ACHN (cell line): Measurements from ENCODE around the gene ZER1.
A peak's percentile ranks its signal among the peaks of the same experiment; 100 is the strongest.
"Not testable (repeated sequence)": the region's sequence is repeated elsewhere in the genome, so short reads cannot be mapped to it uniquely, and the experiment has no call there.

Source experiments
- DNase-seq: peaks from one replicate; pipeline ENCODE4 v3.0.0-alpha.2; 2015
- in situ Hi-C: cut with HindIII; loops from 2 replicates; pipeline ENCODE4 v1.10.0; 2017; ENCODE audit warnings: low sequenced_read_pairs, low pct_ligation_motif_present, low pct_unique_long_range_greater_than_20kb

The ZER1 gene

DNA sequence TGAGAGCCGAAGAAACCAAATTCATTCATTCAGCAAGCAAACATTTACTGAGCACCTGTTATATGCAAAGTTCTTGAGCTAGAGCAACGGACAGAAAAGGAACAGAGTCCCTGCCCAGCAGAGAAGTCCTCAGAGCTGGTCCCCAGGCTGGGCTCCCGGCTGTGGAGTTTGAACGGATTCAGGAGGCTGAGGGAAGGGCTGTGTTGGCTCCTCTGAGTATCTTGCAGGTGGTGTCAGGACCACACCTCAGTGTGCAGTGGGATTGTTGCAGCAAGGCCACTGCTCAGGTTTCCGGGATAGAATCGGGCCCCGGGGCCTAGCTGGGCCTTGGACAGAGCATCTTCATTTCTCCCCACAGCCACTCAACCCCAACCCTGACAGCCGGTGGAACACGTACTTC, 20.4 kb upstream of the ZER1 start:
- in situ Hi-C loops = no loop called here
- DNase-seq = no peak

DNA sequence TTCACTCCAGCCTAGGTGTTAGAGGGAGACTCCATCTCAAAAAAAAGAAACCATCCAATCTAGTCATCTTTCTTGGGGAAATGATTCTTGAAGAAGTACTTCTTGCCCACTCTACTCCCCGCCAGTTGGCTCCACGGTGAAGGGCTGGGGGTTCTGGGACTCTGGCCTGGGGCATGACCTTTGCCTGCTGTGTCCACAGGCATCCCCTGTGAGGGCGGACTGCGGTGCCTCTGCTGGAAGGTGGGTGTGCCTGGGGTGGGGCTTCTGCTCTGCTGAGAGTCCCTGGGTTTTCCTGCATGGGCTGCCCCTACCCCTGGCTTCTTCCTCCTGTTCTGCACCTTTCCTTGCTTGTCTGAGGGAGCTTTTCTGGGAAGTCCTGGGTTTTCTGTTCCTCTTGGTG, 18.8 kb upstream of the ZER1 start:
- in situ Hi-C loops = no loop called here

DNA sequence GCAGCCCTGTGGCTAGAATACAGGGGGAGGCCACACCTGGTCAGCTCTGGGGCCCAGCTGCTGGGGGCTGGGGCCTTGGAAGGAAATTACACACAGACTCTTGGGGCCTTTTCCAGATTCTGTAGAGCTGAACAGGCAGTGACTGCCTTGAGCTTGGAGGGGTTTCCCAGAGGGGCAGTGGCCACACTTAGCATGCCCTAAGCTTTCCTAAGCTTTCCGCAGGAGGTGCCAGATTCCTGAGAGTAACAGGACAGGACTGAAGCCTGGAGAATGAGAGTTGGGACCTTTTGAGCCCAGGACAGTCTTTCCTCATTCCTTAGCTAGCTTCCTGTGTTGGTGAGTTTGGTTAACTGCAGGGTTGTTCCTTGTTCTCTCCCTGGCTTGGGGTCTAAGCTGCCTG, 16.7 kb upstream of the ZER1 start:
- DNase-seq = no peak
- in situ Hi-C loops = no loop called here

More for the DNA sequence above, 18.8 kb upstream of the ZER1 start:
- DNase-seq = no peak

- no peak for DNase-seq
- in situ Hi-C loops = no loop called here
Measured at GRCh38 chr9:128787659-128788058, 15.9 kb upstream of the ZER1 start.

GRCh38 chr9:128786681-128787601, 15.2 kb upstream of the ZER1 start, which contains the start of gene TBC1D13:
Gene TBC1D13, plus strand, starts transcription at chr9:128787253. Its CDS starts 101 bp downstream, at chr9:128787354.
- DNase-seq = peak; percentile 77
- in situ Hi-C loops = no loop called here

DNA sequence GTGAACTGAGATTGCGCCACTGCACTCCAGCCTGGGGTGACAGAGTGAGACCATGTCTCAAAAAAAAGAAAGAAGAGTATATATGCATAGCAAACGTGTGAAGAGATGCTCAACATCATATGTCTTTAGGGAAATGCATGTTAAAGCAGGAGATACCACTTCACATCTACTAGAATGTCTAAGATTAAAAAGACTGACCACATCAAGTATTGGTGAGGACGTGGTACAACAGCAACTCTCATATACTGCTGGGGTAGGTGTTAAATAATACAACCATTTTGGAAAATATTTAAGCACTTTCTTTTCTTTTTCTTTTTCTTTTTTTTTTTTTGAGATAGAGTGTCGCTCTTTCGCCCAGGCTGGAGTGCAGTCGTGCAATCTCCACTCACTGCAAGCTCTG, 13.7 kb upstream of the ZER1 start:
- DNase-seq = no peak
- in situ Hi-C loops = no loop called here

GRCh38 chr9:128782669-128783068, 10.9 kb upstream of the ZER1 start:
- DNase-seq = no peak
- in situ Hi-C loops = no loop called here

DNA sequence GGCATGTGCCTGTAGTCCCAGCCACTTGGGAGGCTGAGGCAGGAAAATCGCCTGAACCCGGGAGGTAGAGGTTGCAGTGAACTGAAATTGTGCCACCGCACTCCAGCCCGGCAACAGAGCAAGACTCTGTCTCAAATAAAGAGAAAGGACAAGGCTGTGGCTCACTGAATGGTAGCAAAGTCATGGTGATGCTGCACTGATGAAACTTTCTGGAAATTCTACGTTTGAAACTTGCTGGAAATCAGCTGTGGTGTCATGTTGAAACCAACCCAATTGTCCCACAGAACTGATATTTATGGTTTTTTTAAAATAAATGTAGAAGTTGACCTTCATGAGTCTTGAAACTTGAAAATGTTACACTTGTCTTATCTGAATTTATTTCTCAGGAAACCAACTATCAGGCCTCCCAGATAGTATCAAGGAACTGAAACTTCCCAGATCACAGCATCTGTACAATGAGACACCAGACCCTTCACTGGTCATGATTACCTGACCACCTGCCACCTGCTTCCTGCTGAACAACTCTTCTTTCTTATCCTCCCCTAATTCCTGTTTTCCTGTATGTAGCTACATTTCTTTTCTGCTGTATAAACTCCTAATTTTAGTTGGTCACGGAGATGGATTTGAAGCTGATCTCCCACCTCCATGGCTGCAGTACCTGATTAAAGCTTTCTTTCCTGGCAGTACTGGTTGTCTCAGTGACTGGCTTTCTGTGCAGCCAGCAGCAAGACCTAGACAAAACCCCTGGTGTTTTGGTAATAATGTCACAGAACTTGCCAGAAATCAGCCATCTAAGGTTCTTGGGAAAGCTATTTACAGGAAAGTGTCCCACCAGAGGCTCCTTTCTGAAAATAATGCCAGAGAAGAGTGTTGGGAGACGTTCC, 9.7 kb upstream of the ZER1 start:
- no peak for DNase-seq
- in situ Hi-C loops = no loop called here

DNA sequence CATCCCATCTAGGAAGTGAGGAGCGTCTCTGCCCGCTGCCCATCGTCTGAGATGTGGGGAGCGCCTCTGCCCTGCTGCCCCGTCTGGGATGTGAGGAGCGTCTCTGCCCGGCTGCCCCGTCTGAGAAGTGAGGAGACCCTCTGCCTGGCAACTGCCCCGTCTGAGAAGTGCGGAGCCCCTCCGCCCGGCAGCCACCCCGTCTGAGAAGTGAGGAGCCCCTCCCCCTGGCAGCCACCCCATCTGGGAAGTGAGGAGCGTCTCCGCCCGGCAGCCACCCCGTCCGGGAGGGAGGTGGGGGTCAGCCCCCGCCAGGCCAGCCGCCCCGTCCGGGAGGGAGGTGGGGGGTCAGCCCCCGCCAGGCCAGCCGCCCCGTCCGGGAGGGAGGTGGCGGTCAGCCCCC, 8.4 kb upstream of the ZER1 start:
- DNase-seq, in situ Hi-C loops: not testable (repeated sequence)

DNA sequence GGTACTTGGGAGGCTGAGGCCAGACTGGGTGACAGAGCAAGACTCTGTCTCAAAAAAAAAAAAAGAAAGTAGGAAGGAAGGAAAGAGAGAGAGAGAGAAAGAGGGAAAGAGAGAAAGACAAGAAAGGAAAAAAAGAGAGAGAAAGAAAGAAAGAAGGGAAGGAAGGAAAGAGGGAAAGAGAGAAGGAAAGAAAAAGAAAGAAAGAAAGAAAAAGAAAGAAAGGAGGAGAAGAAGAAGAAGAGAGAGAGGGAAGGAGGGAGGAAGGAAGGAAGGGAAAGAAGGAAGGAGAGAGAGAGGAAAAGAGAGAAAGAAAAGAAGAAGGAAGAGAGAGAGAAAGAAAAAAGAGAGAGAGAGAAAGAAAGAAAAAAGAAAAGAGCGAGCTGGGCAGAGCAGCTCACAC, 3.1 kb upstream of the ZER1 start:
- in situ Hi-C loops = no loop called here
- no peak for DNase-seq

- no peak for DNase-seq
- in situ Hi-C loops = no loop called here
Measured at GRCh38 chr9:128773049-128773448, 1.3 kb upstream of the ZER1 start.

DNA sequence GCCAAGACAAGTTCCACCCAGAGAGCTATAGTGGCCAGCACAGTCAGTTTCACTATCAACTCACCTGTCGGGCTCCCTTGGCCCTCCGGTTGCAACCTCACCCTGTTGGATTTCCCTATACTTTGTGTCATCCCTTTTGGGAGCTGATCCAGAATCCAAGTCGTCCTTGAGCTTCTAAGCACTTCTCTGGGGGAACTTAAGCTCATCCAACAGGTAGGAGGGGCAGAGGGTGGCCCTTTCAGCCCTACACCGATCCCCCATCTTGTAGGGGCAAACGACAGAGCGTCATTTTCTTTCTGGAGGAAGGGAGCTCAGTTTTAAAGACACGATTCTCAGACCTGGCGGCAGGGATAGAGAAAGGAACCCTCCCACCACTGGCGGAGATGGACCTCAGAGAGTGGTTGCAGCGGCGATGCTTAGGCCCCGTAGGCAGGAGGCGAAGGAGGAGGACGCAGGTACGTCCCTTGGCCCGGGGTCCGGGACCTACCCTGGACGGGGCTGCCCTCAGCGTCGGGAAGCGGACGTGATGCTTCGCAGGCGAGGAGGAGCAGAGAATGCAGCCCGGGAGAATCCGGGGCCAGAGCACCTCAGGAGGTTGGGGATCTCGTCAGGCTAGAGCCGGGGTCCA, 519 bp downstream of the ZER1 start:
- in situ Hi-C loops = no loop called here
- peak; percentile 17 for DNase-seq

DNA sequence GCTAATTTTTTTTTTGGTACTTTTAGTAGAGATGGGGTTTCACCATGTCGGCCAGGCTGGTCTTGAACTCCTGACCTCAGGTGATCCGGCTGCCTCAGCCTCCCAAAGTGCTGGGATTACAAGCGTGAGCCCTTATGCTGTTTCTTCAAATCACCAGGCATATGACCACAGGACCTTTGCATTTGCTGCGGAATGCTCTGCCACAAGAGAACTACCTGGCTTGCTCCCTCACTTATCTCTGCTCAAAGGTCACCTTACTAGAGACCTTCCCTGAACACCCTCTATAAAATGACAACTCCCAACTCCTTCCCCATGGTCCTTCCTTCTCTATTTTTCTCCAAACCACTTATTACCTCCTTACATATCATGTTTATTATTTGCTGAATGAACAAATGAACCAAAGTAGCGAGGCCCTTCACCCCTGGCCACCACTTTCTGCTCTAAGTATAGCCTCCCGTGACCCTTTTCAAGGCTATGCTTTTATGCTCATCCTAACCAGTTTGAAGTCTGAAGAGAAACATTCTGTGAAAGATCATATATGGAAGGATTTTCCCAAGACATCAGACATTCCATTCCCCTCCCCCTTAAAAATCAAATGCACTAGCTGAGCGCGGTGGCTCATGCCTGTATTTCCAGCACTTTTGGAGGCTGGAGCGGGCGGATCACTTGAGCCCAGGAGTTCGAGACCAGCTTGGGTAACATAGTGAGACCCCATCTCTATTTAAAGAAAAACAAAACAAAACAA, 1.3 kb downstream of the ZER1 start:
- in situ Hi-C loops = no loop called here
- no peak for DNase-seq

DNA sequence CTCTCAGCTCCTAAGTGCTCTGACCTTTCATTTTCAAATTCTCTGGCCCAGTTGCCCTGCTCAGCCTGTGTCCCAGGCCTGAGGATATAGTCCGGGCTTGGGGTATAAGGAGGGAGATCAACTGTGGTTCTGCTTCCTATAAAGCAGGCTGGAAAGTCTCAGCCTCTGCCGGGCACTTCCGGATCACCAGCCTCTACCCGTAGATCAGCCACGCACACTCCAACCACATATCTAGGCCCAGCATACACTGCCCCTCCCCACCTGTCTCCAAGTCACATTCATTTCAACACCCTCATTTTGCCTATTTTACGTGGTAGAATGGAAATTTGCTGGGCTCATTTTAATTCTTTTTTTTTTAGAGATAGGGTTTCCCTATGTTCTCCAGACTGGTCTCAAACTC, 3.1 kb downstream of the ZER1 start:
- no peak for DNase-seq
- in situ Hi-C loops = no loop called here

DNA sequence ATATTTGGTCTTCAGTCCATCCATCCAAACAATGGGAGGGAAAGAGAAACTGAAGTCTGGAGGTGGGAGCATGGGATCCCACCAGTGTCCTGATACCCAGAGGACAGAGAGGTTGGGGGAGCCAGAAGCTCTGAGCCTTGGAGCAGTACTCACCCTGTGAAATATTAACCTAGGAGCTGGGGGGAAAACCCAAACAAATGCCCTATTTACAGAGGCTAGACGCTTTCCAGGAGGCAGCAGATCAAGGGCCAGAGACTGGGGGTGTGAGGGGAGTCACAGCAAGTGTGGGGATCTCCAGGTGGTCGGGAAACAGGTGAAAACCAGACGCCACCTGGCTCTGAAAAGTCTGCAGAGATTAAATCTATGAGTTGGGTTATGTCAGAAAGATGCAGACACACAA, 6.2 kb downstream of the ZER1 start:
- no peak for DNase-seq
- in situ Hi-C loops = no loop called here

- no peak for DNase-seq
- in situ Hi-C loops = no loop called here
Measured at GRCh38 chr9:128764361-128764760, 7.4 kb downstream of the ZER1 start.

DNA sequence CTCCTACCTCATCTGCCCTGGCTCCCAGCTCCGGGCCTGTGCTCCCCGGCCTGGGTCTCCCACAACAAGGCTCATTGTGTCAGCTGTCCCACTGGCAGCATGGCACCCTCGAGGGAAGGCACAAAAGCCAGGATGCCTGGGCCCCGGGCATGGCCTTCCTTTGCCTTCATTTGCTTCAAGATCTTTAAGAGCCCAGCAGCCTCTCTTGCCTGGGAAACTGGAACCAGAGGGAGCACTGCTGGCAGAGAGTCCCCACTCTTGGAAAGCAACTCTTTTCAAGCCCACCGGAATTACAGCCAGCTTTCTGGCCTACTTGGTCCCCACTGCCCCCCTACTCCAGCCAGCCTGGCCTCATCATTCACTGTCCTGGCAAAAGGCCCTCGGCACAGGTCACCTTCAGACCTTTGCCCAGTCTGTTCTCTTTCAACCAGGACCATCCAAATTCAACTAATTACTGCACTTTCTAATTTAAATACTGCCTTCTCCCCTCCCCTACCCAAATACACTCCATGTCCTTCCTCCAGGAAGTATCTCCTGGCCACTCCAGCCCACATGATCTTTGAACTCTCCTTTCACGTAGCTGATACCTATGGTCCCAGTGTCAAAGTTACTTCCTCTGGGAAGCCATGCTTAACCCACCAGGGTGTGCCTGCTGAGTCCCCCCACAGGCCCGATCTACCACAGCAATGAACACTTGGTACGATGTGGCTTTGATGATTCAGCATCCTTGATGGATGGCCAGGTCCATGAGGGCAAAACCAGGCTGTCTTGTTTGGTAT, 8.9 kb downstream of the ZER1 start:
- in situ Hi-C loops = no loop called here
- DNase-seq = no peak

GRCh38 chr9:128757602-128758001, 14.1 kb downstream of the ZER1 start:
- in situ Hi-C loops = no loop called here
- DNase-seq = no peak
